H1 (cell line): Measurements from ENCODE around the gene CDT1. TPM values are rescaled to one million over a fixed set of nuclear protein-coding genes. Genes with fewer than 3 reads are reported as not detected.

ENCODE experiments used
- CTCF ChIA-PET: fragments of 300-600 bp; sonication (Branson Sonifier 250); formaldehyde crosslinking; loops from one replicate; lab custom pipeline; 2021; ENCODE audit not compliant: partially characterized antibody; lab: Charles Lee
- POLR2A ChIA-PET: fragments of 300-600 bp; sonication (Branson Sonifier 250); formaldehyde crosslinking; loops from one replicate; lab custom pipeline; 2021; ENCODE audit warnings: inconsistent platforms; ENCODE audit not compliant: partially characterized antibody; lab: Charles Lee
- DNase-seq, 2 experiments: peaks; one replicate each; pipeline versions ENCODE4 v3.0.0 to v3.0.0-alpha.2; 2010 to 2022; ENCODE audit warnings: low spot score in 2 of 2, low read depth in 1 of 2, mixed read lengths in 1 of 2
- FAIRE-seq: peaks from 2 replicates; lab custom pipeline; 2011; peaks lifted over from hg19 to GRCh38; lab: Jason Lieb, UNC
- H2AFZ ChIP-seq: 2 replicates; pipeline ENCODE4 v1.8.1; 2012; ENCODE audit warnings: low read length, inconsistent platforms
- H2AK5ac ChIP-seq: 2 replicates; pipeline ENCODE4 v1.6.1; 2013; ENCODE audit warnings: low read depth, low read length
- H2BK120ac ChIP-seq: replicated peaks from 2 replicates; pipeline ENCODE3; 2013; ENCODE audit warnings: low read depth, low read length, inconsistent platforms
- H2BK12ac ChIP-seq: 2 replicates; pipeline ENCODE4 v1.6.1; 2013; ENCODE audit warnings: low read depth, low read length
- H2BK15ac ChIP-seq: 2 replicates; pipeline ENCODE4 v1.6.1; 2013; ENCODE audit warnings: low read length
- H2BK20ac ChIP-seq: 2 replicates; pipeline ENCODE4 v1.6.1; 2013; ENCODE audit warnings: low read length
- H2BK5ac ChIP-seq: 2 replicates; pipeline ENCODE4 v1.6.1; 2013; ENCODE audit warnings: low read depth, low read length
- H3K14ac ChIP-seq: 2 replicates; pipeline ENCODE4 v1.6.1; 2013; ENCODE audit warnings: inconsistent platforms; ENCODE audit not compliant: insufficient read length
- H3K18ac ChIP-seq: 2 replicates; pipeline ENCODE4 v1.6.1; 2013; ENCODE audit warnings: low read length; ENCODE audit errors: extremely low read depth
- H3K23ac ChIP-seq: 2 replicates; pipeline ENCODE4 v1.6.1; 2013; ENCODE audit warnings: inconsistent platforms; ENCODE audit not compliant: insufficient read length
- H3K23me2 ChIP-seq: 2 replicates; pipeline ENCODE4 v1.6.1; 2013; ENCODE audit warnings: low read depth, low read length
- H3K27ac ChIP-seq: 2 replicates; pipeline ENCODE4 v1.6.1; 2011; ENCODE audit warnings: low read depth, low read length, inconsistent platforms
- H3K27me3 ChIP-seq, 4 experiments: replicated peaks in 1 of 4; 1 replicate in 1 of 4; 2 replicates in 3 of 4; pipeline versions ENCODE4 v1.6.1 to v1.8.1; 2011 to 2013; ENCODE audit warnings: low read length in 3 of 4, mild to moderate bottlenecking in 3 of 4, inconsistent platforms in 2 of 4, mixed read lengths in 2 of 4, moderate library complexity in 1 of 4; ENCODE audit not compliant: control insufficient read depth in 3 of 4, insufficient read depth in 3 of 4; ENCODE audit errors: extremely low read depth in 1 of 4
- H3K36me3 ChIP-seq, 4 experiments: 2 replicates each; pipeline versions ENCODE4 v1.6.1 to v1.8.1; 2011 to 2013; ENCODE audit warnings: mild to moderate bottlenecking in 4 of 4, low read length in 3 of 4, moderate library complexity in 2 of 4, control low read depth in 1 of 4, inconsistent platforms in 1 of 4; ENCODE audit not compliant: insufficient read depth in 4 of 4, control insufficient read depth in 2 of 4
- H3K4ac ChIP-seq: replicated peaks from 2 replicates; pipeline ENCODE3; 2013; ENCODE audit warnings: low read length, low read depth, mixed read lengths, inconsistent platforms; ENCODE audit not compliant: insufficient read length
- H3K4me1 ChIP-seq, 4 experiments: replicated peaks in 1 of 4; 1 replicate in 1 of 4; 2 replicates in 3 of 4; pipeline versions ENCODE4 v1.6.1 to v1.8.1; 2011 to 2013; ENCODE audit warnings: low read length in 3 of 4, inconsistent platforms in 2 of 4, mixed read lengths in 1 of 4; ENCODE audit not compliant: insufficient read depth in 4 of 4, control insufficient read depth in 3 of 4
- H3K4me2 ChIP-seq, 2 experiments: 2 replicates each; pipeline versions ENCODE4 v1.6.1 to v1.8.1; 2011 to 2013; ENCODE audit warnings: low read depth in 2 of 2, low read length in 2 of 2, control low read depth in 1 of 2, inconsistent platforms in 1 of 2, mild to moderate bottlenecking in 1 of 2; ENCODE audit not compliant: insufficient read depth in 1 of 2
- H3K4me3 ChIP-seq, 4 experiments: fragments of 200-600, 300-600 bp in 1 of 4; sonication (generic), shearing (Covaris generic), sonication (Bioruptor Twin) in 1 of 4; 2 replicates each; pipeline versions ENCODE4 v1.5.1 to v1.8.1; 2011 to 2016; ENCODE audit warnings: low read length in 4 of 4, low read depth in 3 of 4, control low read depth in 2 of 4, inconsistent platforms in 2 of 4, mild to moderate bottlenecking in 2 of 4, mixed read lengths in 1 of 4, moderate library complexity in 1 of 4; ENCODE audit not compliant: insufficient read depth in 2 of 4; ENCODE audit errors: extremely low read depth in 1 of 4
- H3K56ac ChIP-seq: replicated peaks from 2 replicates; pipeline ENCODE3; 2013; ENCODE audit warnings: low read depth, mild to moderate bottlenecking, mixed read lengths, low read length, inconsistent platforms; ENCODE audit not compliant: insufficient read length
- H3K79me1 ChIP-seq: 2 replicates; pipeline ENCODE4 v1.6.1; 2013; ENCODE audit warnings: low read depth, low read length, control low read depth
- H3K79me2 ChIP-seq, 2 experiments: 2 replicates each; pipeline versions ENCODE4 v1.6.1 to v1.8.1; 2012 to 2013; ENCODE audit warnings: low read length in 2 of 2, mild to moderate bottlenecking in 2 of 2, inconsistent platforms in 1 of 2; ENCODE audit not compliant: insufficient read depth in 2 of 2, control insufficient read depth in 1 of 2
- H3K9ac ChIP-seq, 4 experiments: replicated peaks in 1 of 4; 1 replicate in 1 of 4; 2 replicates in 3 of 4; pipeline versions ENCODE4 v1.6.1 to v1.8.1; 2011 to 2013; ENCODE audit warnings: low read depth in 3 of 4, low read length in 3 of 4, control low read depth in 2 of 4, mild to moderate bottlenecking in 2 of 4, moderate library complexity in 2 of 4, inconsistent platforms in 1 of 4; ENCODE audit errors: extremely low read depth in 1 of 4
- H3K9me3 ChIP-seq, 2 experiments: 2 replicates each; pipeline versions ENCODE4 v1.6.1 to v1.8.1; 2012 to 2013; ENCODE audit warnings: mild to moderate bottlenecking in 2 of 2, moderate library complexity in 2 of 2, control low read depth in 1 of 2, inconsistent platforms in 1 of 2, low read depth in 1 of 2, low read length in 1 of 2, mixed read lengths in 1 of 2; ENCODE audit not compliant: insufficient read depth in 2 of 2
- H4K20me1 ChIP-seq, 2 experiments: replicated peaks in 1 of 2; 2 replicates each; pipeline versions ENCODE3 to v1.8.1; 2011 to 2013; ENCODE audit warnings: inconsistent platforms in 2 of 2, low read length in 2 of 2, mild to moderate bottlenecking in 1 of 2; ENCODE audit not compliant: insufficient read depth in 2 of 2, control insufficient read depth in 1 of 2
- H4K5ac ChIP-seq: 2 replicates; pipeline ENCODE4 v1.6.1; 2013; ENCODE audit warnings: low read length, low read depth, mixed read lengths, inconsistent platforms; ENCODE audit not compliant: insufficient read length
- H4K8ac ChIP-seq: 2 replicates; pipeline ENCODE4 v1.8.0; 2013; ENCODE audit warnings: mild to moderate bottlenecking, moderate library complexity, low read length, inconsistent platforms; ENCODE audit not compliant: insufficient read depth; ENCODE audit errors: extremely low read depth
- H4K91ac ChIP-seq: replicated peaks from 2 replicates; pipeline ENCODE3; 2013; ENCODE audit warnings: low read length, mixed read lengths, inconsistent platforms; ENCODE audit not compliant: insufficient read length
- EGR1 ChIP-seq: IDR thresholded peaks from 2 replicates; pipeline ENCODE4 v1.6.1; 2011; ENCODE audit warnings: low read depth, low read length, borderline replicate concordance
- POLR2A ChIP-seq, 2 experiments: IDR thresholded peaks; 1 replicate in 1 of 2; 2 replicates in 1 of 2; pipeline ENCODE4 v1.6.1; 2011; ENCODE audit warnings: low read depth in 2 of 2, low read length in 2 of 2, mild to moderate bottlenecking in 2 of 2; ENCODE audit errors: control extremely low read depth in 1 of 2
- POLR2AphosphoS5 ChIP-seq: IDR thresholded peaks from 2 replicates; pipeline ENCODE4 v1.6.1; 2011; ENCODE audit warnings: low read depth, low read length
- WGBS, 2 experiments: shearing (Covaris generic) in 1 of 2; methylation state at CpG; one replicate each; pipeline versions ENCODE4 v1.1.6 to v1.1.7; 2013 to 2015; ENCODE audit warnings: low lambda C conversion rate in 2 of 2, mixed read lengths in 2 of 2, inconsistent platforms in 1 of 2, low coverage in 1 of 2, missing lambda C conversion rate in 1 of 2; ENCODE audit not compliant: insufficient replicate concordance in 2 of 2, insufficient coverage in 1 of 2, insufficient read length in 1 of 2; ENCODE audit errors: extremely low coverage in 1 of 2, missing lambda C conversion rate in 1 of 2; 5-methylcytosine and 5-hydroxymethylcytosine counted together
- polyA plus RNA-seq, 7 experiments: library from polyadenylated mRNA; depleted of rRNA in 3 of 7; stranded (reverse) in 5 of 7; unstranded in 2 of 7; fragments of >200 nt in 5 of 7; fragments of 200-250 nt in 2 of 7; gene quantifications; 1 replicate in 5 of 7; 2 replicates in 1 of 7; 4 replicates in 1 of 7; pipeline versions ENCODE4 v1.2.1 to v1.2.3, GENCODE V29; 2011 to 2013; ENCODE audit warnings: missing spikeins in 2 of 7, mixed read lengths in 2 of 7
- total RNA-seq: library from RNA; stranded (reverse); fragmentation: NEBNext Ultra II Directional; extraction: Animal tissue kit (Norgen Biotek cat#: 25700); gene quantifications from 2 replicates; pipeline ENCODE4 v1.2.1, GENCODE V29; 2021
- TF ChIP-seq, protein P1 (sequence below): IDR thresholded peaks from 2 replicates; pipeline ENCODE4 v1.6.1; 2011; ENCODE audit warnings: low read length, improper control_type of control experiment

CDT1 gene
- total and polyA plus RNA-seq, 2 of the 8 experiments (the other 6 are each of a cell fraction or from before 2014, with no cell fraction given): 76.7 to 95.4 TPM

- peak overlapping the region in 1 of 2 experiments; percentile 90; a peak in 1 of 4 replicates for H3K4me2 ChIP-seq
- no peak overlapping the region for H2BK12ac ChIP-seq
- H3K14ac ChIP-seq: no peak overlapping the region
- H3K9me3 ChIP-seq: no peaks in the 10 kb centered on the region
- peaks cover 15% of the 10 kb centered on the region for H3K79me1 ChIP-seq
- H2BK15ac ChIP-seq: no peak overlapping the region
- H4K20me1 ChIP-seq: peaks cover 33 to 48% of the 10 kb centered on the region in 2 experiments
- H3K27ac ChIP-seq: 0 out of 2 replicates have a peak overlapping the region, but pooled peaks have one; percentile 2
- no peak overlapping the region for H3K4me3 ChIP-seq
- H3K56ac ChIP-seq: no peak overlapping the region
- no peak for DNase-seq
- no peak overlapping the region for H3K23ac ChIP-seq
- peaks cover 0 to 32% of the 10 kb centered on the region in 2 experiments; a peak in 2 of 4 replicates for H3K79me2 ChIP-seq
- peaks cover 17% of the 10 kb centered on the region for H3K23me2 ChIP-seq
- no peak overlapping the region for H2BK120ac ChIP-seq
- no peak overlapping the region for H4K5ac ChIP-seq
- no peaks in the 10 kb centered on the region for H3K27me3 ChIP-seq
- H3K18ac ChIP-seq: no peak overlapping the region
- H3K4me1 ChIP-seq: peaks cover 0 to 22% (median 13%) of the 10 kb centered on the region in 4 experiments; a peak in 6 of 7 replicates
- peaks cover 36 to 63% (median 47%) of the 10 kb centered on the region in 4 experiments for H3K36me3 ChIP-seq
- no peak overlapping the region for H2AK5ac ChIP-seq
- ChIA-PET POLR2A (interaction anchor here (0.5 to 8.1 kb wide), 37 partner anchors 10 to 390 kb away, joined by 3 to 77 read pairs (median 4); partner anchors contain the start of genes CBFA2T3, GALNS, SLC22A31 and TRAPPC2L), CTCF (interaction anchor here (0.9 to 2.2 kb wide), 14 partner anchors 9 to 358 kb away, joined by 3 to 10 read pairs (median 4); no protein-coding TSS in a partner anchor)
- no peak overlapping the region for H3K4ac ChIP-seq
- 89% methylated on average over 10 of the region's 10 CpGs; no CpG with 5 or more reads in 1 of the 2 experiments for WGBS, 2 experiments
- no peak overlapping the region for H4K8ac ChIP-seq
- no peak overlapping the region for H3K9ac ChIP-seq
- H4K91ac ChIP-seq: no peak overlapping the region
- no peak overlapping the region for H2BK5ac ChIP-seq
- no peak overlapping the region for H2BK20ac ChIP-seq
- TF ChIP-seq, protein P1, sequence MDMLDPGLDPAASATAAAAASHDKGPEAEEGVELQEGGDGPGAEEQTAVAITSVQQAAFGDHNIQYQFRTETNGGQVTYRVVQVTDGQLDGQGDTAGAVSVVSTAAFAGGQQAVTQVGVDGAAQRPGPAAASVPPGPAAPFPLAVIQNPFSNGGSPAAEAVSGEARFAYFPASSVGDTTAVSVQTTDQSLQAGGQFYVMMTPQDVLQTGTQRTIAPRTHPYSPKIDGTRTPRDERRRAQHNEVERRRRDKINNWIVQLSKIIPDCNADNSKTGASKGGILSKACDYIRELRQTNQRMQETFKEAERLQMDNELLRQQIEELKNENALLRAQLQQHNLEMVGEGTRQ: 0 out of 2 replicates have a peak, but pooled peaks have one; percentile 2
- peak in 1 of 2 experiments; percentile 50; a peak in 1 of 3 replicates for TF ChIP-seq POLR2A (IDR thresholded peaks at IDR 0.05; ENCODE audit: control extremely low read depth in 1 of 2, low read depth in 2 of 2, low read length in 2 of 2)
- no peak for TF ChIP-seq EGR1
- peak; percentile 70 for TF ChIP-seq POLR2AphosphoS5
- no peak for FAIRE-seq
- no peak overlapping the region for H2AFZ ChIP-seq
These were observed 5.6 kb downstream of the CDT1 start for GRCh38 chr16:88809068-88809675.
